Measurements from ENCODE around the gene ABTB2.

Gene ABTB2

GRCh38 chr11:34105079-34105956, 252.5 kb downstream of the ABTB2 start, which contains the start of gene NAT10:
Gene NAT10 (plus strand): TSS chr11:34105629. CDS start chr11:34108226, 2,597 bp downstream.
- DNase-seq (ENCODE audit: low spot score): peak; percentile 99

GRCh38 chr11:34104680-34105078, 253.1 kb downstream of the ABTB2 start:
- DNase-seq (ENCODE audit: low spot score): no peak

Measured in SW480 (cell line).